Measurements from ENCODE around the gene KCNIP4.

GRCh38 chr4:21973850-21974249 is 25.3 kb upstream of the KCNIP4 start:
- TF ChIP-seq EP300 (IDR thresholded peaks at IDR 0.05; ENCODE audit: borderline replicate concordance in 1 of 2, low read depth in 2 of 2, low read length in 2 of 2) (no peak), BACH1 (IDR thresholded peaks at IDR 0.05; ENCODE audit: low read length) (no peak), CTCF (IDR thresholded peaks at IDR 0.05; ENCODE audit: control extremely low read depth in 1 of 3, insufficient read depth in 1 of 3, low read depth in 1 of 3, low read length in 3 of 3) (no peak), CBX5 (IDR thresholded peaks at IDR 0.05; ENCODE audit: low read depth, low read length) (no peak), POLR2A (IDR thresholded peaks at IDR 0.05; ENCODE audit: control extremely low read depth in 1 of 2, low read depth in 2 of 2, low read length in 2 of 2) (no peak)

Measured in H1 (cell line).